GM21737 (cell line): Measurements from ENCODE around the gene ATXN7L1.

ENCODE experiments used
- ATAC-seq: cut with Tn5 transposase; IDR thresholded peaks from one replicate; pipeline ENCODE4 v1.9.1; 2021; ENCODE audit warnings: mild to moderate bottlenecking, moderate library complexity; ENCODE audit not compliant: unreplicated experiment

Gene ATXN7L1

GRCh38 chr7:105654095-105654686 is 222.2 kb downstream of the ATXN7L1 start:
- no peak for ATAC-seq

DNA sequence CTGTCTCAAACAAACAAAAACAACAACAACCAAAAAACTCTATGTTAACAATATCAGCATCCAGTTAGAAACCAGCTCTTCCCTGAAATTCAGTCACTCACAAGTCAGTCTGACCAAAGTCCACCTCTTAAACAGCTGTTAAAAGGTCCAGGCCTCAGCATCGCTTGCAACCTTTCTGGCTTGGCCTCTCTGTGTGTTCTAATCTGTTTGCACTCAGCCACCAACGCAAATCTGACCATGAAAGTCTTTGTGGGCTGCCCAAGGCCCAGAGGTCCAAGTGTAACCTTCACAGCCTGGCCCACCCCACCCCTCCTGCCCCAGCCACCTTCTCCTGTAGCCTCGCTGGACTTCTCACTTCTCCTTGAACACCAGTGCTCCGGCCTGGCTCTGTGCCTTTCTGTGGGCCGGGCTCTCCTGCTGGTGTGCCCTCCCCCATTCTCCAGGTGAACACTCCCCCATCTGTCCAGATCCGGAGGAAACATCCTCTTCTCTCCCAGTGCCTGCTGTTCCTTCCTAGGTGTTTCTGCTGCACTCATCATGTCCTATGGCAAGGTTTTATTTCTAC is 222.9 kb downstream of the ATXN7L1 start:
- ATAC-seq, result no peak

- no peak for ATAC-seq
Observed at GRCh38 chr7:105652359-105652993, 223.9 kb downstream of the ATXN7L1 start.

GRCh38 chr7:105651798-105652197 is 224.6 kb downstream of the ATXN7L1 start:
- no peak for ATAC-seq

GRCh38 chr7:105650382-105650970 is 225.9 kb downstream of the ATXN7L1 start:
- ATAC-seq, result no peak

DNA sequence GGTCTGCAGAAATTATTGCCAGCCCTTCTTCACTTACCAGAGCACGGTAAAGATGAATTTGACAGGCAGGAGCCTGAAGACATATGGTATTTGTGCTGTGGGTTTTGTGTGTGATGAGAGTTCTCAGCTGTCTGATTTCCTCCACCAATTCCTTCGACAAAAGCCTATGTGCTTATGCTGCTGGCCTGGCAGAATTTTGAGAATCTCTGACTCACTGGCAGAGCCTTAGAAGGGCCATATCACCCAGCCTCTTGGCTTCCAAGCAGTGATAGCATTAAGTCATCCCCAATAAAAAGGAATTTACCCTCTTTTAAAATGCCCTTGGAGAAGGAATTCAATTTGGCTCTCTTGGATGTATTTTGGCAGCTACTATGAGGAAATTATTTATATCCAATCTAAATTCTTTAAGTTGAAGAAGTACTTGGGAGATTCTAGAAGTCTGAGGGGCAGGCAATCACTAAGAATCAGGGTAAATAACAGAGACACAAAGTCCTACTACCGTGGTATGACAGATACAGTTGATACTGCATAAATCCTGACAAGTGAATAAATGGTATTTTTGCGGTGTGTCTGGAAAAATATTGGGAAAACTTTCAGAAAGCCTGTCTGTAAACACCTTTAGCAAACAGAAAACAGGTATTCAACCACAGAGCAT is 226.5 kb downstream of the ATXN7L1 start:
- no peak for ATAC-seq

- no peak for ATAC-seq
Observed at GRCh38 chr7:105648561-105649401, 227.6 kb downstream of the ATXN7L1 start.

- ATAC-seq, result no peak
Observed at GRCh38 chr7:105647591-105647990, 228.8 kb downstream of the ATXN7L1 start.

- no peak for ATAC-seq
Observed at GRCh38 chr7:105644937-105645336, 231.5 kb downstream of the ATXN7L1 start.

DNA sequence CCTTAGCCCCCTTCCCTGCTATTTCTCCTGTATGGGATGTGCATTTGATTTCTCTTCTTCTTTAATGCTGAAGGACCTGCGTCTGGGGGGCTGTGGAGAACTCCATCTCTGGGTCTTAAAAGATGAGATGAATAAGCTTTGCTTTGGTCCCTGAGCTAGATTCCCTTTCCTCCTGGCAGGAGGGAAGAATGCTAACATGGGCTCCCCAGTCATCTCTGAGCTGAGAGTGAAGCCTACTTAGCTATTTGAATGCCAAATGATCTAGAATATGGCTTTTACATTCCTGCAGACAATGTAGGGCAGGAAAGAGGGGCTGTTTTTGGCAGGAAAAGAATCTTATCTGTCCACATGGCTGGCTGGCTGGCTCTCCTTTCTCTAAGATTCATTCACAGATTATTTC is 232.5 kb downstream of the ATXN7L1 start:
- no peak for ATAC-seq

- no peak for ATAC-seq
Observed at GRCh38 chr7:105643384-105643783, 233.0 kb downstream of the ATXN7L1 start.

GRCh38 chr7:105642264-105642663 is 234.1 kb downstream of the ATXN7L1 start:
- no peak for ATAC-seq

GRCh38 chr7:105640956-105641810 is 235.2 kb downstream of the ATXN7L1 start:
- no peak for ATAC-seq

DNA sequence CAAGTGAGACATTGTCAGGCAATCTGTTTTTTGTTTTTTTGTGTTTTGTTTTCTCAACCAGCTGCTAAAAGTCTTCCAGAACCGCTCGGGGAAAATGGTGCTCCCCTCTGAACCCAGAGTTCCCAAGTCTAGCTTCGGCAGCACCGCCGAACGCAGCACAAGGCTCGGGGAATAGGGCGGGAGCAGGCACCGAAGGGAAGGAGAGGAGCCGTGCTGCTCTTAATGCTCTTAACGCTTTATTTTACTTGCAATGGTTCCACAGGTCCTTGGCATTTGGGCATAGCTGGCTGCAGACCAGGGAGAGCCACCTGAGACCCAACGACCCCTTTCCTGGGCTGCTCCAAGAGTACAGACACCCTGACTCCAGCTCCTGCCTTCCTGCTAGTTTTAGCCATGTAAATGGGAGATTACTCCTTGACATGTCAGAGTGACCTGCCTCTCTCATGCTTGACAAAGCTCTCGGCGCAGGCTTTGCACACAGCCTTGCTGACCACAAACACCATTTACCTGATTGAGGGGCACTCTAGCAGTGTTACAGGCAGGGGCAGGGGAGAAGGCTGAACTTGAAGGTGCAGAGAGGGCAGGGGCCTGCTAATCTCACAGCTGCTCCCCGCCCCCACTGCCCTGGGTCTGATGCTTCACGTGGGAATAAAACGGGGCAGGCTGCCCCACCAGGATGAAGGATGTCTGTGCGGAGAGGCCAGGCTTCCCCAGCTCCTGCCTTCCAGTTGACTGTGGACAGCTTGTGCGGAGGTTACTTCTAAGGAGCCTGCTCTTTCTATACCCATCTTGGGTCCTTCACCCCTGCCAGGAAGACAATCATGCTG is 236.5 kb downstream of the ATXN7L1 start:
- no peak for ATAC-seq

- ATAC-seq, result no peak
Observed at GRCh38 chr7:105638902-105639495, 237.4 kb downstream of the ATXN7L1 start.

GRCh38 chr7:105638334-105638733 is 238.1 kb downstream of the ATXN7L1 start:
- no peak for ATAC-seq

- ATAC-seq, result no peak
Observed at GRCh38 chr7:105637755-105638154, 238.6 kb downstream of the ATXN7L1 start.

DNA sequence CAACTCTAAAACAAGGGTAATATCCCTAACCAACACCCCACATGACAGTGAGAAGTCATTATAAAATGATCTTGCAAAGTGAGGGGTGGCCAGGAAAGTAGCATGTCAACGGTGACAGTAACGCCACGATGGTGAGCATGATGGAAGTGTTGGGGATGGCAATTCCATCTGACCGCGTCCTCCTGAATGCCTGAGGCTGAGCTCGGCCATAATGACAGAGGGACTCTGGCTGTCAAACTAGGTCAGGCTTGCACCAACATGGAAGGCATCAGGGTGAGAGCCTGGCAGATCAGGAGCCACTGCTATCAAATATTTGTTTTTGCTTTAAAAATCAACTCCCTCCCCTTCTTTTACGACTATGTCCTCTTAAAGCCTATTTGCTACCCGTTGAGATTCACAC is 239.4 kb downstream of the ATXN7L1 start:
- ATAC-seq, result no peak

DNA sequence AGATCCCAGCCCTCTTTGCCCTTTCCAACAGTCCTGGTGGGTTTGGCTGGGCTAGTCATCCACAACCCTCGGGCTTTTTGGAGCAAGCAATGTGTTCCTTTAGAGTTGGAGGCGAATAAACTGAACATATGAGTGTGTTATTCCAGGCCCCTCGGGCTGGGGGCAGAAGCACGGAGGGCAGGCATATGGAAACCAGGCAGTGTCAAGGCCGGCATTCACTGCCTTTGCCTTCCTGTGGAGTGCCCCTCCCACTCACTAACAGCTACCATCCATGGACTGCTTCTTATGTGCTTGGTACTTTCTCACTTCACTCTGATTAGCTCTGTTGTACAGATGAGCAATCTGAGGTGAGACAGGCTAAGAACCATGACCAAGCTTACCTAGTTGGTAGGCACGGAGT is 241.2 kb downstream of the ATXN7L1 start:
- no peak for ATAC-seq
